GM21423 (cell line): ENCODE measurements around the gene GPR183.

ENCODE experiments used
- ATAC-seq: cut with Tn5 transposase; IDR thresholded peaks from one replicate; pipeline ENCODE4 v1.9.1; 2021; ENCODE audit warnings: mild to moderate bottlenecking, moderate library complexity; ENCODE audit not compliant: unreplicated experiment

The GPR183 gene

GRCh38 chr13:99339736-99340397, 32.7 kb upstream of the GPR183 start:
- ATAC-seq, result no peak

- no peak for ATAC-seq
Observed at GRCh38 chr13:99339230-99339721, 32.1 kb upstream of the GPR183 start.

- ATAC-seq, result peak; percentile 76
Observed at GRCh38 chr13:99335603-99336002, 28.4 kb upstream of the GPR183 start.

GRCh38 chr13:99335087-99335486, 27.9 kb upstream of the GPR183 start:
- no peak for ATAC-seq

GRCh38 chr13:99334221-99334620, 27.0 kb upstream of the GPR183 start:
- no peak for ATAC-seq

GRCh38 chr13:99332456-99332855, 25.3 kb upstream of the GPR183 start:
- ATAC-seq, result peak; percentile 10

- ATAC-seq, result peak; percentile 86
Observed at GRCh38 chr13:99331881-99332293, 24.7 kb upstream of the GPR183 start.

- ATAC-seq, result no peak
Observed at GRCh38 chr13:99330942-99331341, 23.7 kb upstream of the GPR183 start.

- ATAC-seq, result no peak
Observed at GRCh38 chr13:99329477-99329876, 22.3 kb upstream of the GPR183 start.

- no peak for ATAC-seq
Observed at GRCh38 chr13:99327761-99328160, 20.6 kb upstream of the GPR183 start.

GRCh38 chr13:99327126-99327525, 19.9 kb upstream of the GPR183 start:
- no peak for ATAC-seq

GRCh38 chr13:99326012-99326411, 18.8 kb upstream of the GPR183 start:
- ATAC-seq, result no peak

GRCh38 chr13:99323488-99323887, 16.3 kb upstream of the GPR183 start:
- ATAC-seq, result no peak

GRCh38 chr13:99322297-99323103, 15.3 kb upstream of the GPR183 start:
- peak; percentile 77 for ATAC-seq

GRCh38 chr13:99321709-99322108, 14.5 kb upstream of the GPR183 start:
- no peak for ATAC-seq

GRCh38 chr13:99320693-99321481, 13.7 kb upstream of the GPR183 start:
- ATAC-seq, result no peak

- ATAC-seq, result no peak
Observed at GRCh38 chr13:99316657-99317256, 9.6 kb upstream of the GPR183 start.

- ATAC-seq, result no peak
Observed at GRCh38 chr13:99316224-99316623, 9.0 kb upstream of the GPR183 start.

- ATAC-seq, result no peak
Observed at GRCh38 chr13:99315186-99315585, 8.0 kb upstream of the GPR183 start.

GRCh38 chr13:99314640-99315176, 7.5 kb upstream of the GPR183 start:
- ATAC-seq, result no peak

- no peak for ATAC-seq
Observed at GRCh38 chr13:99313941-99314340, 6.7 kb upstream of the GPR183 start.
